ENCODE measurements around the gene BABAM2. TPM values are rescaled to one million over a fixed set of nuclear protein-coding genes. Genes with fewer than 3 reads are reported as not detected.

The BABAM2 gene
- total RNA-seq, 1 experiment from 2014 or later = 43.5 TPM

DNA sequence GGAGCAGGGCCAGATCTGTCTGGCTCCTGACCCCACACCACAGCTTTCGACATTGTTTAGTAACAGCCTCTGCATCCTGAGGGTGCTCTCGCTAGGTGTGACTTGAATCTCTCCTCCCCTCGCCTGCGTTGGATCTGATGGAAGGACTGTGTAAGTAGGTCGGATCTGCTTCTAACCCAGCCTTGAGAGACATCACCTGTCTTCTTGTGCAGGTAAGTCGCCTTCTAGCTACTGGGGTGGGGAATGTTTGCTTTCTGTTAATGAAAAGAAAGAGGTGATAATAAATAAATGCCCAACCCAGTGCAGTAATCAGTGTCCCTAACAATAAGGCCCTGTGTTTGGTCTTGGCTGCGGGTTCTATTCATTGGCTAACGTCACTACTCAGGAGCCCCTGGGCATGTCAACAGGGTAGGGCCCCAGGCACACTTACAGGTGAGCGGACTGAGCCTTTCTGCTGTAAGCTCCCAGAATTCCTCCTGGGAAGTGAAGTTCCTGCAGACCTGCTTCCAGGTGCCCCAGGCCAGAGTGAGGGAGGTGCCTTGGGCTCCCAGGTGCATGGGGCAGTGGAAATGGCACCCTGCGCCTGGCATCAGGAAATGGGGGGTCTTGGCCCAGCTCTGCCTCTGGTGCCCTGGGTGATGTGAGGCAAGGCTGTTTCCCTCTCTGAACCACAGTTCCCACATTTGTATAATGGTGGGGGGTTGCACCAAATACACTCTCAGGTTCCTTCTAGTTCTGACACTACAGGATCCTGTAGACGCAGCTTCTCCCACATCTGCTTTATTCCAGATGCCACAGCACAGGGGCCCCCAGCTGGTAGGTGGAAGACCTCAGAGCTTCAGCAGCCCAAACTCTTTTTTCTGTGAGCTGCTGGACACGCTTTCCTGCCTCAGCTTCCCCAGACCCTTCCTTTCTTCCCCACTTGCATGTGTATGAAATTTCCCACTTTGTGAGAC lies 491.0 kb downstream of the BABAM2 start:
- peaks cover 5% of the 10 kb centered on the region for H3K36me3 Mint-ChIP-seq (ENCODE audit: insufficient read depth, unreplicated experiment)
- TSS peak; percentile 82 for BruUV-seq (replicated peaks)
- DNase-seq = peak; percentile 71

GRCh38 chr2:28382755-28383154 lies 492.2 kb downstream of the BABAM2 start:
- CTCF ChIA-PET = interaction anchor here (0.5 kb wide), 1 partner anchor 40 kb away, joined by 3 read pairs; no protein-coding TSS in a partner anchor
- TF ChIP-seq, protein P1, sequence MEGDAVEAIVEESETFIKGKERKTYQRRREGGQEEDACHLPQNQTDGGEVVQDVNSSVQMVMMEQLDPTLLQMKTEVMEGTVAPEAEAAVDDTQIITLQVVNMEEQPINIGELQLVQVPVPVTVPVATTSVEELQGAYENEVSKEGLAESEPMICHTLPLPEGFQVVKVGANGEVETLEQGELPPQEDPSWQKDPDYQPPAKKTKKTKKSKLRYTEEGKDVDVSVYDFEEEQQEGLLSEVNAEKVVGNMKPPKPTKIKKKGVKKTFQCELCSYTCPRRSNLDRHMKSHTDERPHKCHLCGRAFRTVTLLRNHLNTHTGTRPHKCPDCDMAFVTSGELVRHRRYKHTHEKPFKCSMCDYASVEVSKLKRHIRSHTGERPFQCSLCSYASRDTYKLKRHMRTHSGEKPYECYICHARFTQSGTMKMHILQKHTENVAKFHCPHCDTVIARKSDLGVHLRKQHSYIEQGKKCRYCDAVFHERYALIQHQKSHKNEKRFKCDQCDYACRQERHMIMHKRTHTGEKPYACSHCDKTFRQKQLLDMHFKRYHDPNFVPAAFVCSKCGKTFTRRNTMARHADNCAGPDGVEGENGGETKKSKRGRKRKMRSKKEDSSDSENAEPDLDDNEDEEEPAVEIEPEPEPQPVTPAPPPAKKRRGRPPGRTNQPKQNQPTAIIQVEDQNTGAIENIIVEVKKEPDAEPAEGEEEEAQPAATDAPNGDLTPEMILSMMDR (IDR thresholded peaks at IDR 0.05; ENCODE audit: unreplicated experiment) = no peak
- H3K4me1 Mint-ChIP-seq (ENCODE audit: low read depth, unreplicated experiment) = peaks cover 49% of the 10 kb centered on the region
- intact Hi-C loops (cut with micrococcal nuclease; ENCODE audit: unreplicated experiment) = no loop called here
- no TSS peak for BruUV-seq (replicated peaks)
- peaks cover 5% of the 10 kb centered on the region for H3K36me3 Mint-ChIP-seq (ENCODE audit: insufficient read depth, unreplicated experiment)
- no peaks in the 10 kb centered on the region for H3K9me3 Mint-ChIP-seq (ENCODE audit: low read depth, unreplicated experiment)
- peak overlapping the region; percentile 90 for H3K27ac Mint-ChIP-seq (ENCODE audit: unreplicated experiment)
- no peaks in the 10 kb centered on the region for H3K27me3 Mint-ChIP-seq (ENCODE audit: unreplicated experiment)
- H3K4me3 Mint-ChIP-seq (ENCODE audit: low read depth, unreplicated experiment) = no peak overlapping the region
- no peak for DNase-seq

More for the DNA sequence above, 491.0 kb downstream of the BABAM2 start:
- Mint-ChIP-seq H3K27ac (ENCODE audit: unreplicated experiment) (no peak overlapping the region), H3K9me3 (ENCODE audit: low read depth, unreplicated experiment) (no peaks in the 10 kb centered on the region), H3K4me1 (ENCODE audit: low read depth, unreplicated experiment) (peaks cover 49% of the 10 kb centered on the region), H3K27me3 (ENCODE audit: unreplicated experiment) (no peaks in the 10 kb centered on the region), H3K4me3 (ENCODE audit: low read depth, unreplicated experiment) (no peak overlapping the region)
- CTCF ChIA-PET = interaction anchor here (0.6 to 2.2 kb wide), 5 partner anchors 11 to 389 kb away, joined by 3 to 7 read pairs (median 3); partner anchors contain the start of gene FOSL2
- TF ChIP-seq, protein P1 (IDR thresholded peaks at IDR 0.05; ENCODE audit: unreplicated experiment) = no peak
- intact Hi-C loops (cut with micrococcal nuclease; ENCODE audit: unreplicated experiment) = no loop called here

GRCh38 chr2:28387082-28387960 lies 496.8 kb downstream of the BABAM2 start:
- peaks cover 30% of the 10 kb centered on the region for H3K36me3 Mint-ChIP-seq (ENCODE audit: insufficient read depth, unreplicated experiment)
- TF ChIP-seq, protein P1 (IDR thresholded peaks at IDR 0.05; ENCODE audit: unreplicated experiment) = no peak
- H3K4me1 Mint-ChIP-seq (ENCODE audit: low read depth, unreplicated experiment) = peaks cover 50% of the 10 kb centered on the region
- H3K4me3 Mint-ChIP-seq (ENCODE audit: low read depth, unreplicated experiment) = no peak overlapping the region
- no peak for DNase-seq
- CTCF ChIA-PET = no interaction called here
- intact Hi-C loops (cut with micrococcal nuclease; ENCODE audit: unreplicated experiment) = no loop called here
- H3K27me3 Mint-ChIP-seq (ENCODE audit: unreplicated experiment) = no peaks in the 10 kb centered on the region
- H3K9me3 Mint-ChIP-seq (ENCODE audit: low read depth, unreplicated experiment) = no peaks in the 10 kb centered on the region
- BruUV-seq (replicated peaks) = no TSS peak
- no peak overlapping the region for H3K27ac Mint-ChIP-seq (ENCODE audit: unreplicated experiment)

Small RNA genes within 50 kb of the gene (microRNA-seq; reads per million reads assigned to microRNA genes)
- gene MIR4263 = not detected

Other genes with a start within 250 kb of the BABAM2 start
- 33.0 and 35.5 TPM in 2 replicates for gene SUPT7L, start 227.1 kb upstream of the BABAM2 start, total RNA-seq (2022)
- 24.2 and 27.8 TPM in 2 replicates for gene SLC4A1AP, start 226.8 kb upstream of the BABAM2 start, total RNA-seq (2022)
- gene MRPL33, start 119.0 kb upstream of the BABAM2 start, total RNA-seq (2022) = 75.8 and 82.9 TPM in 2 replicates
- gene RBKS, start 342 bp upstream of the BABAM2 start, total RNA-seq (2022) = 2.3 and 3.3 TPM in 2 replicates